ENCODE data around the gene FBXO31. TPM values are rescaled to one million over a fixed set of nuclear protein-coding genes. Genes with fewer than 3 reads are reported as not detected.

Gene FBXO31
- total and polyA plus RNA-seq, 2 of the 8 experiments (the other 6 are each of a cell fraction or from before 2014, with no cell fraction given): 8.3 to 21.6 TPM

GRCh38 chr16:87389245-87389644 lies 5.7 kb upstream of the FBXO31 start:
- Histone ChIP-seq H4K8ac (ENCODE audit: extremely low read depth, insufficient read depth, low read length) (no peak overlapping the region), H3K79me1 (ENCODE audit: low read depth, low read length) (peaks cover 3% of the 10 kb centered on the region), H2BK12ac (ENCODE audit: low read depth, low read length) (no peak overlapping the region), H3K9me3 (ENCODE audit: insufficient read depth in 2 of 2, low read depth in 1 of 2, low read length in 1 of 2) (no peaks in the 10 kb centered on the region), H3K79me2 (ENCODE audit: control insufficient read depth in 1 of 2, insufficient read depth in 2 of 2, low read length in 2 of 2) (peaks cover 0 to 13% of the 10 kb centered on the region in 2 experiments; a peak in 2 of 4 replicates), H3K27me3 (replicated peaks in 1 of 4; ENCODE audit: control insufficient read depth in 3 of 4, extremely low read depth in 1 of 4, insufficient read depth in 3 of 4, low read length in 3 of 4) (no peaks in the 10 kb centered on the region), H3K56ac (replicated peaks; ENCODE audit: insufficient read length, low read depth, low read length) (no peak overlapping the region), H3K36me3 (ENCODE audit: control insufficient read depth in 2 of 4, insufficient read depth in 4 of 4, low read length in 3 of 4) (no peaks in the 10 kb centered on the region), H3K4me3 (ENCODE audit: extremely low read depth in 1 of 4, insufficient read depth in 2 of 4, low read depth in 3 of 4, low read length in 4 of 4) (no peak overlapping the region), H3K23ac (ENCODE audit: insufficient read length) (no peak overlapping the region), H3K14ac (ENCODE audit: insufficient read length) (no peak overlapping the region), H2AFZ (ENCODE audit: low read length) (no peak overlapping the region), H3K4me2 (ENCODE audit: insufficient read depth in 1 of 2, low read depth in 2 of 2, low read length in 2 of 2) (no peak overlapping the region; a peak in 1 of 4 replicates), H3K27ac (ENCODE audit: low read depth, low read length) (no peak overlapping the region), H4K5ac (ENCODE audit: insufficient read length, low read depth, low read length) (no peak overlapping the region), H2BK5ac (ENCODE audit: low read depth, low read length) (no peak overlapping the region), H4K20me1 (replicated peaks in 1 of 2; ENCODE audit: control insufficient read depth in 1 of 2, insufficient read depth in 2 of 2, low read length in 2 of 2) (peaks cover 0 to 3% of the 10 kb centered on the region in 2 experiments), H3K4ac (replicated peaks; ENCODE audit: insufficient read length, low read depth, low read length) (no peak overlapping the region), H3K23me2 (ENCODE audit: low read depth, low read length) (peaks cover 13% of the 10 kb centered on the region), H2BK120ac (replicated peaks; ENCODE audit: low read depth, low read length) (no peak overlapping the region), H3K9ac (replicated peaks in 1 of 4; ENCODE audit: extremely low read depth in 1 of 4, low read depth in 3 of 4, low read length in 3 of 4) (no peak overlapping the region), H2BK20ac (ENCODE audit: low read length) (no peak overlapping the region), H3K18ac (ENCODE audit: extremely low read depth, low read length) (no peak overlapping the region), H2AK5ac (ENCODE audit: low read depth, low read length) (no peak overlapping the region), H3K4me1 (replicated peaks in 1 of 4; ENCODE audit: control insufficient read depth in 3 of 4, insufficient read depth in 4 of 4, low read length in 3 of 4) (peaks cover 5 to 6% (median 5%) of the 10 kb centered on the region in 4 experiments; a peak in 6 of 7 replicates), H4K91ac (replicated peaks; ENCODE audit: insufficient read length, low read length) (no peak overlapping the region), H2BK15ac (ENCODE audit: low read length) (no peak overlapping the region)
- POLR2A ChIA-PET (ENCODE audit: partially characterized antibody): no interaction called here
- CTCF ChIA-PET (ENCODE audit: partially characterized antibody): interaction anchor here (1.1 kb wide), 1 partner anchor 10 kb away, joined by 4 read pairs; no protein-coding TSS in a partner anchor
- no peak for FAIRE-seq
- WGBS, 2 experiments (ENCODE audit: extremely low coverage in 1 of 2, insufficient coverage in 1 of 2, insufficient read length in 1 of 2, insufficient replicate concordance in 2 of 2, low coverage in 1 of 2, low lambda C conversion rate in 2 of 2, missing lambda C conversion rate in 1 of 2): 88% methylated on average over 5 of the region's 5 CpGs; no CpG with 5 or more reads in 1 of the 2 experiments
- no peak for DNase-seq (ENCODE audit: low read depth in 1 of 2, low spot score in 2 of 2)
- no peak for TF ChIP-seq FOSL1 (IDR thresholded peaks at IDR 0.05; ENCODE audit: insufficient read depth, low read depth, low read length)
- no peak for TF ChIP-seq SP4 (IDR thresholded peaks at IDR 0.05; ENCODE audit: low read length)
- no peak for TF ChIP-seq SIRT6 (IDR thresholded peaks at IDR 0.05; ENCODE audit: low read length)
- TF ChIP-seq ASH2L (IDR thresholded peaks at IDR 0.05; ENCODE audit: low read length): no peak
- TF ChIP-seq NANOG (IDR thresholded peaks at IDR 0.05; ENCODE audit: insufficient read depth, low read depth, low read length, poor library complexity, severe bottlenecking): no peak
- TF ChIP-seq ATF3 (IDR thresholded peaks at IDR 0.05; ENCODE audit: insufficient read depth, low read depth, low read length): no peak
- TF ChIP-seq TBP (IDR thresholded peaks at IDR 0.05; ENCODE audit: low read depth, low read length): no peak
- no peak for TF ChIP-seq CREB1 (IDR thresholded peaks at IDR 0.05)
- TF ChIP-seq KDM4A (IDR thresholded peaks at IDR 0.05; ENCODE audit: low read depth, low read length, severe bottlenecking): no peak
- TF ChIP-seq PHF8 (conservative IDR thresholded peaks at IDR 0.05; ENCODE audit: low read depth, low read length): no peak
- no peak for TF ChIP-seq JUN (IDR thresholded peaks at IDR 0.05; ENCODE audit: low read depth, low read length)
- TF ChIP-seq TAF7 (optimal IDR thresholded peaks at IDR 0.05; ENCODE audit: borderline replicate concordance, low read depth, low read length): no peak
- no peak for TF ChIP-seq ZNF274 (IDR thresholded peaks at IDR 0.05; ENCODE audit: borderline replicate concordance, extremely low read depth, low read length)
- TF ChIP-seq BCL11A (IDR thresholded peaks at IDR 0.05; ENCODE audit: low read depth in 2 of 2, low read length in 2 of 2): no peak
- no peak for TF ChIP-seq POLR2AphosphoS5 (IDR thresholded peaks at IDR 0.05; ENCODE audit: low read depth, low read length)

All from H1 (cell line).